ENCODE data around the gene KHDC3L.

DNA sequence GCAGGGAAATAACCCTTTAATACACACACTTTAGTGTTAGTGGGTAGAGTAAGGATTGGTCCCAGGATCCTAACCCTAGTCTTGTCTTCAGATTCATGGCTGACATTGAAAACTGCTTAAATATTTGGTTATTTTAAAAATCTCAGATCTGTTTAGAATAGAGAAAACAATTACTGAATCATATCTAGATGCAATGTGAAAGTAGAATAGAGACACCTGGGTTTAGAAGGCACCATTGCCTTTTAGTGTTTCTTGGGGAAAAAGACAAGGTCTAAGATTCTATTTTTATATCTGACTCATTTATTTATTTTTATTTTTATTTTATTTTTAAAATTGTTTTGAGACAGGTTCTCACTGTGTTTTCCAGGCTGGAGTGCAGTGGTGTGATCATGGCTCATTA lies 38.2 kb downstream of the KHDC3L start:
- TF ChIP-seq, protein P1, sequence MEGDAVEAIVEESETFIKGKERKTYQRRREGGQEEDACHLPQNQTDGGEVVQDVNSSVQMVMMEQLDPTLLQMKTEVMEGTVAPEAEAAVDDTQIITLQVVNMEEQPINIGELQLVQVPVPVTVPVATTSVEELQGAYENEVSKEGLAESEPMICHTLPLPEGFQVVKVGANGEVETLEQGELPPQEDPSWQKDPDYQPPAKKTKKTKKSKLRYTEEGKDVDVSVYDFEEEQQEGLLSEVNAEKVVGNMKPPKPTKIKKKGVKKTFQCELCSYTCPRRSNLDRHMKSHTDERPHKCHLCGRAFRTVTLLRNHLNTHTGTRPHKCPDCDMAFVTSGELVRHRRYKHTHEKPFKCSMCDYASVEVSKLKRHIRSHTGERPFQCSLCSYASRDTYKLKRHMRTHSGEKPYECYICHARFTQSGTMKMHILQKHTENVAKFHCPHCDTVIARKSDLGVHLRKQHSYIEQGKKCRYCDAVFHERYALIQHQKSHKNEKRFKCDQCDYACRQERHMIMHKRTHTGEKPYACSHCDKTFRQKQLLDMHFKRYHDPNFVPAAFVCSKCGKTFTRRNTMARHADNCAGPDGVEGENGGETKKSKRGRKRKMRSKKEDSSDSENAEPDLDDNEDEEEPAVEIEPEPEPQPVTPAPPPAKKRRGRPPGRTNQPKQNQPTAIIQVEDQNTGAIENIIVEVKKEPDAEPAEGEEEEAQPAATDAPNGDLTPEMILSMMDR (conservative IDR thresholded peaks at IDR 0.05) = no peak
- no peak for TF ChIP-seq EZH2 (IDR thresholded peaks at IDR 0.05; ENCODE audit: low read depth)
